Stimulated activated CD4-positive, alpha-beta T cell treated with anti-CD3 and anti-CD28 coated beads, Interleukin-4, amount 100 ng/mL, for 24 hours (primary cell): ENCODE data around the gene NOTCH4.

Experiments
- DNase-seq: peaks from one replicate; pipeline ENCODE4 v3.0.0-alpha.2; 2020

The NOTCH4 gene

DNA sequence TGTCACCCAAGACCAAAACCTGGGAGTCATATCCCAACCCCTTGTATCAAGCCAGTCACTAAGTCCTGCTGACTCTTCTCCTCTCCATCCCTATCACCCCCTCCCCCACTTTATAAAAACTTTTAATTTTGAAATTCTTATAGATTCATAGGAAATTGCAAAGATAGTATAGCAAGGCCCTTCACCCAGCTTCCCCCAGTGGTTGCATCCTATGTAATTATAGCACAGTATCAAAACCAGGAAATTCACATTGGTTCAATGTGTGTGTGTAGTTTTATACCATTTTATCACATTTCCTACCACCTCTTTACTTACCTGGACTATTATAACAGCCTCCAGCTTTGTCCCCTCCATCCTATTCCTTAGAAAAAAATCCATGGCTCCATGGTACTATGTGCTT is 65.8 kb downstream of the NOTCH4 start:
- DNase-seq, result no peak

DNA sequence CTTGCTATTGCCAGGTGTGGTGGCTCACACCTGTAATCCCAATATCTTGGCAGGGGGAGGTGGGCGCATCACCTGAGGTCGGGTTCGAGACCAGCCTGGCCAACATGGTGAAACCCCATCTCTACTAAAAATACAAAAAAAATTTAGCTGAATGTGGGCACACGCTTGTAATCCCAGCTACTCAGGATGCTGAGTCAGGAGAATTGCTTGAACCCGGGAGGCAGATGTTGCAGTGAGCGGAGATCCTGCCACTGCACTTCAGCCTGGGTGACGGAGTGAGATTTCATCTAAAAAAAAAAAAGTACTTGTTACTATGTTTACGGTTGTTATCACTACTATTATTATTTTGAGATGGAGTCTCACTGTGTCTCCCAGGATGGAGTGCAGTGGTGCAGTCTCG is 67.0 kb downstream of the NOTCH4 start:
- DNase-seq, result no peak

DNA sequence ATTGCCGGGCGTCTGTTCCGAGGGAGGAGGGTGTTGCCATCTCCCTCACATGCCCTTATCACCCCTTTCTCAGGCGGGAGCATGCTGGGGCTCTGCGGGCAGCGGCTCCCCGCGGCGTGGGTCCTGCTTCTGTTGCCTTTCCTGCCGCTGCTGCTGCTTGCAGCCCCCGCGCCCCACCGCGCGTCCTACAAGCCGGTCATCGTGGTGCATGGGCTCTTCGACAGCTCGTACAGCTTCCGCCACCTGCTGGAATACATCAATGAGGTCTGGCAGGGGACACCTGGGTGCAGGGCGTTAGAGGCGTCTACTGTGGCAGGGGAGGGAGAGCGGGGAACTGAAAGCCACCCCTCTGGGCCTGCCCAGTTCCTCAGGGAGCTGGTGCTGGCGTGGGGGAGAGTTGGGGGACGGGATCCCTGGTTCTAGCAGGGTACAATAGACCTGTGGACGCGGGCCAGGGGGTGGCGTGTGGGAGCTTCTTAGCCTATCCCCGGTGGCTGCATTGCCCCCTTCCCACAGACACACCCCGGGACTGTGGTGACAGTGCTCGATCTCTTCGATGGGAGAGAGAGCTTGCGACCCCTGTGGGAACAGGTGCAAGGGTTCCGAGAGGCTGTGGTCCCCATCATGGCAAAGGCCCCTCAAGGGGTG is 69.2 kb downstream of the NOTCH4 start:
- DNase-seq, result peak; percentile 62

DNA sequence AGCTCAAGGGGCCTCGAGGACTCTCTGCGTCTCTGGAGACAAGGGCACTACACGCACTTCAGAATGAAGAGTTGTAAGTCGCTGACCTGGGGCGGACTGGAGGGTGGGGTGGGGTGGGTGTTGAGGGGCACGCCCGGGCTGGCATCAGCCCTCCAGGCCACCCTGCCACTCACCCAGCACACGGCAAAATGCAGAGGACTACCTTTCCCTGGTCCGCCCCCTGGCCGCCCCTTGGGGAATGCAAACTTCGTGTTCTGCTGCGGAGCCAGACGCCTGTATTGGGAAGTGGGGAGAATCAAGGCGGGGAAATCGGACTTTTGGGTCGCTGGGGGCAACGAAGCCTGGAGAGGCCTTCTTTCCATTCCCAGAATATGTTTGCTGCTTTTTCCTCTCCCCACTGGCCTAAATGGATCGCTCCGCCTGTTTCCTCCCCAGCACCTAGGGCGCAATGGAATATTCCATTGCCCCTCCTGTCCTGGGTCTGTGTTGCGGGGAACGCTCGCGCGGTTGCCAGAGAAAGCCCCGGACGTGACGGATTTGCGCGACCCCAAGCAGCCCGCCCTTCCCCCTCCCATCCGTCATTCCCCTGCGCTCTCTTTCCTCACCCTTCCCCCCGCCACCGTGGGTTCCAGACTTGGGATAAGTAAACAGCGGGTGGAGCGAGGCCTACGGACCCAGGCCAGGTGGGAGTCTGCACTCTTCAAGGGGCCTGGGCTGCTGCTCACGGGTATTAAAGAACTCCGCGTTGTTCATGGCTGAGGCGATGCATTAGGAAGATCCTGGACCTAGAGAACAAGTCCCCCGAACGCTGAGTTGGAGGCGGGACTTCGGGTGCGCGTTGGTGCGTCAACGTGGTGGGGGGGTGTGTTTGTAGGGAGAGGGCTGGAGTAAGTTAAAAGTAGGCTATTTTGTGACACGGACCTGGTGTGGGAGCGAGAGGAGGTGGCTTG is 70.0 kb downstream of the NOTCH4 start, which contains the start of gene PPT2:
Gene PPT2, plus strand, starts transcription at position 578 of the 950 bp plus-strand sequence. CDS start 454 bp downstream, outside the sequence.
- peak; percentile 76 for DNase-seq

DNA sequence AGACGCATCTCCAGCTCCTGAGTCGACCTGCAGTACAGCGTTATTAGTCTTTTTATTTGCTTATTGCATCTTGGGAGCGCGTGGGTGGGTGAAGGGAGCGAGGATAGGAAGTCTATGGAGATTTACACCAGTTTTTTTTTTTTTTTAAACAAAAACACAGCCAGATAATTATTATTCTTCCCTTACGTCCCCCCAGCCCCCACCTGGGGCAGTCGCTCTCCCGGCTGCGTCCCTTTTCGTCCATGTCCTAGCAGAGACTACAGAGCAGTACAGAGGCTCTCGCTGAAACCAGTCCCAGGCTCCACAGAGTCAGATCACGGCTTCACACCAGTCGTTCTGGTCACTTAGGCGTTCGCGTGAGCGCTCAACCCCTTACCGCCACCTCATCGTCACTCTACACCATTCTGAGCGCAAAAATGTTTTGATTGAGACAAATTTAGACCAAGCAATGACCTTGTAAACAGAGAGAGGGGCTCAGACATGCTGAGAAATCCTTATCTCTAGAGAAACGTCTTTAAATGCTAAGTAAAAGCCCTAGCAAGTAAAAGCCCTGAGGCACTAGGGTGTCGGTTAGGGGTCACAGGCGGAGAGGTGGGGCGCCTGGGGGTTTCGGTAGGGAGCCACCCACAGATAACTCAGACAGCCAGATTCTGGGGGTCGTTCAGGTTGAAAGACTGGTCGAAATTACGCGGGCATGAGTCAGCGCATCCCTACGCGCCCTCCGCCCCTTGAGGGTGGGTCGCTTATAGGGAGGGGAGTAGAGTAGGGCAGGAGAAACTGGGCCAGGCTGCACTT is 70.9 kb downstream of the NOTCH4 start:
- DNase-seq, result no peak

DNA sequence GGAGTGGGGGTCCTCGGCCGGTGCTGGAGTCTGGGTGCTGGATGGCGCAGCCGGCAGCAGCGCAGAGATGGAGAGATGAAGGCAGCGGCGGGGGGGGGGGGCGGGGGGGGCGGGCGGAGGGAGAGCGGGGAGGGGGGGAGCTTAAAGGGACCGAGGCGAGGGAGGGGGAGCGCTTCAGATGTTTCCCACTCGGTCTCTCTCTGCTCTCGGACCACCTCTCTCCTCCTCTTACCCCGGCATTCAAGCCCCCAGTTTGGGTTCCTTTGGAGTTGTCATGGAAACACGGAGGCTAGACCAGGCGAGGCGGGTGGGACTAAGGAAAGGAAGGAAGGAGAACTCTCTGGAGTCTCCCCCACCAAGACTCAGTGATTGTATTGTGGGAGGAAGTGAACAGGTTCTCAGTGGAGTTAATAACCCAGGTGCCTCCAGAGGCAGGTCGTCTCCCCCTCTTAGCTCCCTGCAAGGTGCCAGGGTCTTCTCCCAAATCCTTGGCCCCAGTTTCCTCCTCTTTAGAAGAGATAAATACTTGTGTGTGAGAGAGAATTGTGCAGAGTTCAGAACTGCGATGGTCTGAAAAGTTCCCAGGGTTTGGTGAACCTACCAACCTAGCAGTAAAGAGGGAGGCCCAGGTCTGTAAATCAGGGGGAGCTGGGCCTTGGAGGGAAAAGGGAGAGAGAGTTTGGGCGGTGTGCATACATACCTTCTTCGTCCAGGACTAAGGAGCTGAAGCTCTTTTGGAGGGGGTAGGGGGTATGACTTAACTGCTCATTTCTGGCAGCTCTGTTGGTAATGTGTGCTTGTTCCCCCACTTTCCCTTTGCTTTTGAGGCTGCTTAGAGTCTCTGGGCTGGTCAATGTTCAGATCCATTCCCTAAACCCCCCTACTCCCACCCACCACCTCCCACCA is 71.8 kb downstream of the NOTCH4 start, which contains the start of gene PRRT1:
Gene PRRT1, minus strand, starts transcription at position 77 of the 906 bp plus-strand sequence. CDS start 112 bp downstream, outside the sequence.
- no peak for DNase-seq

DNA sequence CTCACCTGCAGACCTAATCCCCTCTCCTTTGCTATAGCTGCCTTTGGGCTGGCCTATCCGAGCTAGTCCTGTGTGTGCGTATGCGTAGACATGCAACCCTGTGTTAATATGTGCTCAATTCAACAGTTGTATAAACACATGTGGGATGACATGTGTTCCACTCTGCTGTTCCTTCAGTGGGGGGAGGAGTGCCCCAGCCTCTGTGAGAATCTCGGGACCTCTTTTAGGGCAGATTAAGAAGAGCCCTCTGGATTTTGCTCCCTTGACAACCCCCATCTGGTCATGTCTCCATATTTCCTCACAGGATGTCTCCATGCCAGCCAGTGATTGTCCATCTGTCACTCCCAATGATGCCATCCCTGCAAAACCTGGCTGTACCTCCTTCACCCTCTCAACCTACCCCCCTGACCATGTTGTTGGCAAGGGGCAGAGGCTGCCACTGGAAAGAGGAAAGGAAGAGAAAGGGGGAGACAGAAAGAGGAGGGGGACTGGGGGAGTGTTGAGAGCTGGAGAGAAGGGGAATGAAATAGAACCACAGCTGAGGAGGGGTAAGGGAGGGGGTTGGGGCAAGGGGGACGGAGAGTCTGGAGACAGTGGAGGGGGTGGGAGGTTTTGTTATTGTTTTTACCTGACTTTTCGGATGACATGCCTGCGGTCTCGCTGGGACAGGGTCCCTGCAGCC is 72.5 kb downstream of the NOTCH4 start:
- DNase-seq, result no peak

DNA sequence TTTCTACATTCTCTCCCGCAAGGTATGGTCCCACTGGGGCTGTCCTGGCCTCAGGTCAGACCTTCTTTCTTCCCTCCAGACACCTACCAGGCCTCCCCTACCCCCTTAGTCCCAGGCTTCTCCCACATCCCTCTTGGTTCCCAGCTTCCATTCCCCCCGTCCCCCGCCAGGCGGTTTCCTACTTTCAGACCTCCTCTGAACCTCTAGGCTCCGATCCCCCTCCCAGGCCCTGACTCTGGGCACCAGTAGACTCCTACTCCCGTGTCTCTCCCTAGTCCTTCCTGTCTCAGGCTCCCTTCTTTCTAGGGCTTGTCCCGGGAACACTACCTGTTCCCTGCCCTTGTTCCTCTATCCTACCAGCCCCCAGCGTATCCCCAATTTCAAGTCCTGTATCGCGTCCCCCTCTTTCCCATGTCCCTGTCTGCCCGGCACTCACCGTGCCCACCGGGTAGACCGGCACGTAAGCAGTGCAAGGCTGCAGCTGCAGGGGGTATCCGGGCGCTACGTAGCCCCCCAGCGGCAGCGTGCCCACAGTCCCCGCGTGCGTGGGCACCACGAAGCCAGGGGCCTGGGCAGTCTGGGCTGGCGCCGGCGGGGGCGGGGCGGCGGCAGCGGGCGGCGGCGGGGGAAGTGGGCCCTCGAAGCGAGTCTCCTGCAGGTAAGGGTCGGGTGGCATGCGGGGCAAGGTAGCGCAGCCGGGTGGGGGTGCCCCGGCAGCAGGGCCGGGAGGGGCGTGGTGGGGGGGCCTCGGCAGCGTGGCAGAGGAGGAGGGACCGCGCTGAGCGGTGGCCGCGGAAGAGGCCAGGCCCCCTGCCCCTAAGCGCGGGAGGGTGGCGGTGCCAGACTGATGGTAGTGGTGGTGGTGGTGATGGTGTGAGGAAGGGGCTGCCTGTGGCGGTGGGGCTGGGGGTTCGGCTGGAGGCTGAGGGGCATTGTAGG is 73.7 kb downstream of the NOTCH4 start:
- DNase-seq, result no peak

DNA sequence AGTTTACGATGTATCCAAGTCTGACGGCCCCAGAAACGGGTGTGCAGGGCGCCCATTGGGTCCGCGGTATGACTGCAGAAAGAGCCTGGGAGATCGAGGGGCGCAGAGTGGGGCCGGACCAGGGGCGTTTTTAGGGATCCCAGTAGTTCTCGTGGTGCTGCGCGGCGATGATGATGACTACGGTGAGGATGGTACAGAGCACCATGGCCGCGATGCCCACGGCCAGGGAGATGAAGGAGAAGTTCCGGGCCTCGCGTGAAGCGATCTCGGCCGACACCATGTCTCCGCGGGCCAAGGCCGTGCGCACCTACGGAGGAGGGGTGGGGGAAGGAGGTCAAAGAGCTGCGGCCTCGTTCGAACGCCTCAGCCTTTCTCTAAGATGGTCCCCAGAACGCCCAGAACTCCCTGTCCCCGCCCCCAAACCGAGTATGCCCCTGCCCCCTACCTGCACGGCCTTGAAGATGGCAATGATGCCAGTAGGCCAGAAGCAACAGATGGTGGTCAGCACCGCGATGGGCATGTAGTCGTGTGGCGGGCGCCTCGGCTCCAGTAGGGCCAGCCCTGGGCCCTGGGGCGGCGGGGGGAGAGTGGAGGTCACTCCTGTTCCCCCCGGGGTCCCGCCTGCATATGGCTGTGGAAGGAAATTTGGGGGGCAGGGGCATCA is 74.6 kb downstream of the NOTCH4 start:
- no peak for DNase-seq

DNA sequence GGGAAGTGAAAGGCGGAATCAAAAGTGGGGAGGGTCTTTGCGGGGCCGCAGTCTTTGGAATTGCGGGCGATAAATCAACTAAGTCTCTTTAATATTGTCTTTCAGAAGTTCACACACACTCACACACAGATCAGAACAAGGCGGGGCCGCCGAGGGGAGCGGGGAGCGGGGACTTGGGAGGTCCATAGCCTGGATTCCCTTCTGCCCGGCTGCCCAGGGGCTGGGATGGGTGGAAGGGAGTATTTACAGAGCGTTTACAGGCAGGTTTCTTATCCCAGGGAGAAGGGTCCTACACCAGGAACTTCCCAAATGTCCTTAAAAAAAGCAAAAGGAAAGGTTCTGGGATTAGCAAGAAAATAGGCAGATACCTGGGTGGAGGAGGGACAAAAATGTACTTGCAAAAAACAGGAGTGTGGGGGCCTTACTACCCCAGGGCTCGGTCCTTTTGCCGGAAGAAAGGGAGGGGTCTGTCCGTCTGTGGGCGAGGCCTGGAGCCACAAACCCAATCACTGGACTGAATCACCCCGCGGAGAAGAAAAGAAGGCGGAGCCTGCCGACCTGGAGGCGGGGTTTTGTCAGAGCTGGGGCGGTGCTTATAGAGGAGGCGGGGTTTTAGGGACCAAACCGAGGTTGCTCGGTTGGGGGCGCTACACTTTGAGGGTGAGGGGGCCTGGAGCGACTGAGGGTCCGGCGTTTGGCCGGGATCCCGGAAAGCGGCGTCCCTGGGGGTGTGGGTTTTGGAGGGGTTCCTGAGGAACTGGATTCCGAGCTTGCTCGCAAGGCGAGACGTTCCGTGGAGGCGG is 75.4 kb downstream of the NOTCH4 start:
- DNase-seq, result peak; percentile 70

DNA sequence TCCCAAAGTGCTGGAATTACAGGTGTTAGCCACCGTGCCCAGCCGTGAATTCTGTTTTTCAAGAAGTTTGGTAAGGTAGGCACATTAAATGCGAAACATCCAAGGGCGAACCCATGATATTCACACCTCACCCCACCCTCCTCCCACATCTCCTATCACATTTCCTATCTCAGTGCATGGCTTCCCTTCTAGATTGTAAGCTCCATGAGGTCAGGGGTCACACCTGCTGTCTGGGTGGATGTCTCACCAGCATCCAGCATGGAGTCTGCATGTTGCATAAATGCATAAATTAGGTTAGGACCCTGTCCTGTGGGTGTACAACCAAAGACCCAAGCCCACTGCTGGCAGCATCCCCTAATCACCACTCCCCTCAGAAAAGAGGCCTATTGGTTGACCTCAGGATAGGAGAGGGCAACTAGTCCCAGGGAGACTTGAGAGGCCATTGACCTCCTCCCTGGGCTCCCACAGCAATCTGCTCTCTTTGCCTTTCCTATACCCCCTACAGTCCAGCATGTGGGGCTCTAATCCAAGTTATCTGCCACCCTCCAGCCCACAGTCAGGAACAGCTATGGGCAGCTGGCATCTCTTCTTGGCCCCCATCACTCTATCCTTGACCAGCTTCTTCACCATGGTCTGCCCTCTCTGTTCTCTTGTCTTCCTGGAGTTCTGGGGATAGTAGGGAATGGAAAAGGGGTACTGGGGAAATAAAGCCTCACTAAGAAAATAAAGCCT is 76.3 kb downstream of the NOTCH4 start:
- DNase-seq, result no peak

DNA sequence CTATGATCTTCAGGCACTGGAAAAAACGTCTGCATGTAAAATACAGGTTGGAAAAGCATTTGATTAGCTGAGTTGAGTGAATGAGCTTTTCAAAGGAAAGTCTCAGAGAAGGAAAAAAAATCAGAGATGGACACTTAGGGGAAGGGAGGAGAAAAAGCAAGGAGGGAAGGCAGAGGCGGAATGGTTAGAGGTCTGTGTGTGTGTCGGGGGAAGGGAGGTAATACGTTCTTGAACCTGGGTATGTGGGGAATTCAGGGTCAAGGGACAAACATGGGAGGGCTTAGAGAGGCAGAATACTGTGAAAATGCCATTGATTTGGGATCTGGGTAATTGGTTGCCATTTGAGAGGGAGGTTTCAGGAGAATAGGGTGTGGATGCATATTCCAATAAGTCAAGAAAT is 77.2 kb downstream of the NOTCH4 start:
- no peak for DNase-seq

DNA sequence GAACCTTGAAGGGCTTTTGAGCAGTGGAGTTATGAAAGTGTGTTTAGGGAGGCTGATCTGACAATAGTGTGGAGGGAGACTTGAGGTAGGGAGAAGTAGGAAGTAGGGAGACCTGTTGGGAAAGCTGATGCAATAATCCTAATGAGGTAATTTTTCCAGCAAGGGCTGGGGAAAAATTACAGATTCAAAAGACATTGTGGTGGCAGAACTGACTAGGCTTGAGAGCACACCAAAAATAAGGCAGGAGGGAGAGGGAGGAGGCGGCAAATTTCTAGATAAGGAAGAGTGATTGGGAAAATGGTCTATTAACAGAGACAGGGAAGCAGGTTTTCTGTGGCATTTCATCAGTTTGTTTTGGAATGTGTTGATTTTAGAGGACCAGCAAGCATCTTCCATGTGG is 77.6 kb downstream of the NOTCH4 start:
- no peak for DNase-seq
